HepG2 (cell line): Measurements from ENCODE around the gene HLCS. TPM values are rescaled to one million over a fixed set of nuclear protein-coding genes. Genes with fewer than 3 reads are reported as not detected.

Experiments
- ATAC-seq: fragments of 200-7000 bp; cut with Tn5 transposase; 3 replicates; pipeline ENCODE4 v1.9.1; 2020; ENCODE audit warnings: mild to moderate bottlenecking, moderate library complexity
- BruUV-seq: library from RNA; stranded (reverse); fragments of 400-500 nt; replicated peaks from 2 replicates; lab custom pipeline; 2021; lab: Mats Ljungman, UMichigan
- CTCF ChIA-PET: fragments of 300-600 bp; formaldehyde crosslinking; extraction: SDS; loops from one replicate; lab custom pipeline; 2021; ENCODE audit warnings: low total read pairs, inconsistent platforms, low intra/inter-chr PET ratio; lab: Yijun Ruan, JAX
- POLR2A ChIA-PET: fragments of 350-600 bp; sonication (Branson Sonifier 250); formaldehyde crosslinking; loops from one replicate; lab custom pipeline; 2020; ENCODE audit warnings: antibody characterized with exemption, inconsistent platforms; lab: Yijun Ruan, JAX
- DNase-seq: peaks from one replicate; pipeline ENCODE4 v3.0.0-alpha.2; 2015; ENCODE audit warnings: low spot score
- FAIRE-seq: peaks from 3 replicates; lab custom pipeline; 2011; peaks lifted over from hg19 to GRCh38; lab: Jason Lieb, UNC
- H2AFZ ChIP-seq: one replicate; pipeline ENCODE4 v1.6.1; 2011; ENCODE audit warnings: low read length, inconsistent platforms
- H3K27ac ChIP-seq: fragments of 300-600 bp; 3 replicates; pipeline ENCODE4 v1.8.0; 2011; ENCODE audit warnings: mixed run types, mild to moderate bottlenecking, mixed read lengths, low read length, inconsistent platforms; ENCODE audit not compliant: insufficient read depth; ENCODE audit errors: extremely low read length
- H3K27me3 ChIP-seq, 2 experiments: fragments of 200-600 bp in 1 of 2; 2 replicates in 1 of 2; 3 replicates in 1 of 2; pipeline versions ENCODE4 v1.6.0 to v1.8.0; 2011; ENCODE audit warnings: low read length in 2 of 2, mild to moderate bottlenecking in 2 of 2, moderate library complexity in 2 of 2, inconsistent platforms in 1 of 2; ENCODE audit not compliant: insufficient read depth in 2 of 2, control insufficient read depth in 1 of 2
- H3K36me3 ChIP-seq, 2 experiments: fragments of 200-600 bp in 1 of 2; replicated peaks in 1 of 2; 2 replicates in 1 of 2; 3 replicates in 1 of 2; pipeline versions ENCODE4 v1.5.1 to v1.8.0; 2011; ENCODE audit warnings: low read length in 2 of 2, inconsistent platforms in 1 of 2; ENCODE audit not compliant: insufficient read depth in 2 of 2, control insufficient read depth in 1 of 2
- H3K4me1 ChIP-seq: 2 replicates; pipeline ENCODE4 v1.5.1; 2012; ENCODE audit warnings: low read length, inconsistent platforms; ENCODE audit not compliant: insufficient read depth
- H3K4me2 ChIP-seq: 2 replicates; pipeline ENCODE4 v1.6.0; 2011; ENCODE audit warnings: low read depth, low read length, inconsistent platforms
- H3K4me3 ChIP-seq, 3 experiments: fragments of 200-600 bp in 1 of 3; sonication (generic), shearing (Covaris generic) in 1 of 3; replicated peaks in 1 of 3; 2 replicates each; pipeline ENCODE4 v1.5.1; 2011 to 2016; ENCODE audit warnings: low read length in 3 of 3, inconsistent platforms in 2 of 3, low read depth in 2 of 3, mild to moderate bottlenecking in 2 of 3, control low read depth in 1 of 3, mixed read lengths in 1 of 3; ENCODE audit not compliant: insufficient read depth in 1 of 3
- H3K79me2 ChIP-seq: one replicate; pipeline ENCODE4 v1.6.1; 2011; ENCODE audit warnings: low read length, inconsistent platforms; ENCODE audit not compliant: insufficient read depth
- H3K9ac ChIP-seq: 2 replicates; pipeline ENCODE4 v1.6.0; 2011; ENCODE audit warnings: mild to moderate bottlenecking, low read depth, low read length, inconsistent platforms; ENCODE audit not compliant: insufficient read depth
- H3K9me3 ChIP-seq: 2 replicates; pipeline ENCODE4 v1.5.1; 2012; ENCODE audit warnings: mild to moderate bottlenecking, low read length
- H4K20me1 ChIP-seq: 2 replicates; pipeline ENCODE4 v1.6.0; 2011; ENCODE audit warnings: inconsistent platforms, mild to moderate bottlenecking, low read length, moderate library complexity; ENCODE audit not compliant: insufficient read depth
- ATF7 ChIP-seq, 2 experiments: fragments of 450-650 bp in 1 of 2; sonication (generic) in 1 of 2; formaldehyde crosslinking in 1 of 2; IDR thresholded peaks; 2 replicates each; pipeline versions ENCODE4 v1.4.0 to v1.6.1; 2016 to 2020; ENCODE audit warnings: antibody characterized with exemption in 1 of 2, mild to moderate bottlenecking in 1 of 2, missing genetic modification reagents in 1 of 2
- CREB1 ChIP-seq, 2 experiments: fragments of 450-650 bp in 1 of 2; IDR thresholded peaks; 2 replicates each; pipeline ENCODE4 v1.6.1; 2016 to 2017; ENCODE audit warnings: control low read depth in 1 of 2, mild to moderate bottlenecking in 1 of 2, missing compliant biosample characterization in 1 of 2, missing genetic modification characterization in 1 of 2
- KAT7 ChIP-seq: IDR thresholded peaks from 2 replicates; pipeline ENCODE4 v1.6.1; 2018; ENCODE audit warnings: borderline replicate concordance, missing compliant biosample characterization
- RXRA ChIP-seq: sonication (generic); formaldehyde crosslinking; IDR thresholded peaks from 2 replicates; pipeline ENCODE4 v1.5.1; 2020; ENCODE audit warnings: missing genetic modification reagents
- SP1 ChIP-seq, 2 experiments: fragments of 450-650 bp in 1 of 2; sonication (generic) in 1 of 2; formaldehyde crosslinking in 1 of 2; IDR thresholded peaks; 2 replicates each; pipeline versions ENCODE4 v1.4.0 to v1.6.1; 2016 to 2020; ENCODE audit warnings: missing genetic modification reagents in 1 of 2
- TBX3 ChIP-seq: fragments of 450-650 bp; IDR thresholded peaks from 2 replicates; pipeline ENCODE4 v1.6.1; 2017; ENCODE audit warnings: antibody characterized with exemption, mild to moderate bottlenecking, inconsistent platforms, borderline replicate concordance
- WGBS: methylation state at CpG from one replicate; pipeline ENCODE4 v1.1.6; 2017; ENCODE audit warnings: low lambda C conversion rate; 5-methylcytosine and 5-hydroxymethylcytosine counted together
- in situ Hi-C: cut with HindIII; loops from 2 replicates; pipeline ENCODE4 v1.10.0; 2017; ENCODE audit warnings: low pct_unique_long_range_greater_than_20kb; ENCODE audit not compliant: extremely low pct_ligation_motif_present
- intact Hi-C: fragments of 100-400 bp; cut with micrococcal nuclease; formaldehyde crosslinking; loops from one replicate; pipeline ENCODE4 v1.10.0; 2022; ENCODE audit not compliant: unreplicated experiment
- polyA plus RNA-seq, 8 experiments: library from polyadenylated mRNA; depleted of rRNA in 3 of 8; stranded (reverse) in 7 of 8; unstranded in 1 of 8; fragments of >200 nt; fragmentation: Illumina TruSeq in 4 of 8; extraction: Trizol in 4 of 8; gene quantifications; 2 replicates each; pipeline versions ENCODE4 v1.2.1 to v1.2.3, GENCODE V29; 2011 to 2016; ENCODE audit warnings: low read depth in 4 of 8, missing spikeins in 1 of 8, mixed read lengths in 1 of 8; ENCODE audit not compliant: insufficient read depth in 1 of 8
- total RNA-seq, 5 experiments: library from RNA; depleted of rRNA; stranded (reverse); fragments of >200 nt; fragmentation: Illumina TruSeq; extraction: Trizol; gene quantifications; 2 replicates each; pipeline ENCODE4 v1.2.3, GENCODE V29; 2016; ENCODE audit warnings: low read depth in 1 of 5
- TF ChIP-seq, protein P1 (sequence below): sonication (generic); formaldehyde crosslinking; IDR thresholded peaks from 2 replicates; pipeline ENCODE4 v1.4.0; 2020; ENCODE audit warnings: missing genetic modification reagents, borderline replicate concordance
- TF ChIP-seq, protein P2 (sequence below): sonication (generic); formaldehyde crosslinking; IDR thresholded peaks from 2 replicates; pipeline ENCODE4 v1.4.0; 2020; ENCODE audit warnings: missing genetic modification reagents

The HLCS gene
- total and polyA plus RNA-seq, 2 of the 13 experiments (the other 11 are each of a cell fraction or from before 2014, with no cell fraction given), result 7.9 to 12.3 TPM

DNA sequence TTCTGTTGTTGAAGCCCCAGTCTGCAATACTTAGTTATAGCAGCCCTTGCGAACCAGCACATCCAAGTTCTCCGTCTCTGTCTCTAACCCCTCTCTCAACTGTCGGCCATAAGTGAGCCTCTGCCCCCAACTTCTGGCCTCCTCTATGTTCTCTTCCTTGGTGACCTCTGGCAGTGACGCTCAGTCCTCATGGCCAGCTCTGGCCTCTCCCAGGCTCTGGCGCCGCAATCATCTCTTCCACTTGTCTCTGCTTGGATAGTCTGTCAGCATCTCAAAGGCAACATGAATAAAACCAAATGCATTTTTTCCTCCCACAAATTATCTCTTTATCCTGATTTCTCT, 8.4 kb upstream of the HLCS start (continued):
- TF ChIP-seq, protein P1, sequence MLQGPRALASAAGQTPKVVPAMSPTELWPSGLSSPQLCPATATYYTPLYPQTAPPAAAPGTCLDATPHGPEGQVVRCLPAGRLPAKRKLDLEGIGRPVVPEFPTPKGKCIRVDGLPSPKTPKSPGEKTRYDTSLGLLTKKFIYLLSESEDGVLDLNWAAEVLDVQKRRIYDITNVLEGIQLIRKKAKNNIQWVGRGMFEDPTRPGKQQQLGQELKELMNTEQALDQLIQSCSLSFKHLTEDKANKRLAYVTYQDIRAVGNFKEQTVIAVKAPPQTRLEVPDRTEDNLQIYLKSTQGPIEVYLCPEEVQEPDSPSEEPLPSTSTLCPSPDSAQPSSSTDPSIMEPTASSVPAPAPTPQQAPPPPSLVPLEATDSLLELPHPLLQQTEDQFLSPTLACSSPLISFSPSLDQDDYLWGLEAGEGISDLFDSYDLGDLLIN, result no peak
- TF ChIP-seq SP1 (IDR thresholded peaks at IDR 0.05) (no peak), SP1 (CRISPR knock-in tag; IDR thresholded peaks at IDR 0.05) (no peak)
- TF ChIP-seq, all 625 proteins: peak for 0

DNA sequence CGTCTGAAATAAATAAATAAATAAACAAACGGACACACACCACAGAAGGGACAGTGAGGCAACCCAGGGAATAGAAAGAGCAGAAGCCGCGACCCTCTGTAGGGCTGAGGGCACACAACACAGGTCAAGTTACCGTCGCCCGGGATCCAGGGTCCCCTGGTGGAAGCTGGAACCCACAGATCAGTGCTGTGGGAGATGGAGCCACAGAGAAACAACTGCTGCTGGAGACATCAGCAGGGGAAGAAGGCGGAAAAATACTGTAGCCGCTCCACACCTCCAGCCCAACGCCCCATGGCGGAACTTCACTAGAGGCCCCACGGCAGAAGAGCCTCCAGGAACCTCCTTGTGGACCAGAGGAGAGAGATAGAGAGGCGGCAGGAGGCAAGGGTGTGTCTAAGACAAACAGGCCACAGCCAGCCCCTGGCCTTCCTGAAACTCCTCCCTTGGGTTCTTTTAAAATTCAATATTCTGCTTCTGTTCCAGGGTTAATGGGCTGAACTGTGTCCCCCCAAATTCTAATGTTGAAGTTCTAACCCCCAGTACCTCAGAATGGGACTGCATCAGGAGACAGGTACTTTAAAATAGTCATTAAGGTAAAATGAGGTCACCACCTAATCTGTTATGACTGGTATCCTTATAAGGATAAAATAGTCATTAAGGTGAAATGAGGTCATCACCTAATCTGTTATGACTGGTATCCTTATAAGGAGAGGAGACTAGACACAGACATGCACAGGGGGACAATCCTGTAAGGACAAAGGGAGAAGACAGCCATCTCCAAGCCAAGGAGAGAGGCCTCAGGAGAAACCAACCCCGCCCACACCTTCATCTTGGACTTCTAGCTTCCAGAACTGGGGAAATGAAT, 7.7 kb upstream of the HLCS start:
- TF ChIP-seq CREB1 (IDR thresholded peaks at IDR 0.05), result peak; percentile 46; the same call in 1 of the 2 replicates
- no peak for TF ChIP-seq CREB1 (CRISPR knock-in tag; IDR thresholded peaks at IDR 0.05)
- TF ChIP-seq TBX3, result no peak
- TF ChIP-seq RXRA (CRISPR knock-in tag), result no peak
- peak; percentile 81 for TF ChIP-seq ATF7 (IDR thresholded peaks at IDR 0.05)
- no peak for TF ChIP-seq ATF7 (CRISPR knock-in tag; IDR thresholded peaks at IDR 0.05)
- TF ChIP-seq, protein P2, sequence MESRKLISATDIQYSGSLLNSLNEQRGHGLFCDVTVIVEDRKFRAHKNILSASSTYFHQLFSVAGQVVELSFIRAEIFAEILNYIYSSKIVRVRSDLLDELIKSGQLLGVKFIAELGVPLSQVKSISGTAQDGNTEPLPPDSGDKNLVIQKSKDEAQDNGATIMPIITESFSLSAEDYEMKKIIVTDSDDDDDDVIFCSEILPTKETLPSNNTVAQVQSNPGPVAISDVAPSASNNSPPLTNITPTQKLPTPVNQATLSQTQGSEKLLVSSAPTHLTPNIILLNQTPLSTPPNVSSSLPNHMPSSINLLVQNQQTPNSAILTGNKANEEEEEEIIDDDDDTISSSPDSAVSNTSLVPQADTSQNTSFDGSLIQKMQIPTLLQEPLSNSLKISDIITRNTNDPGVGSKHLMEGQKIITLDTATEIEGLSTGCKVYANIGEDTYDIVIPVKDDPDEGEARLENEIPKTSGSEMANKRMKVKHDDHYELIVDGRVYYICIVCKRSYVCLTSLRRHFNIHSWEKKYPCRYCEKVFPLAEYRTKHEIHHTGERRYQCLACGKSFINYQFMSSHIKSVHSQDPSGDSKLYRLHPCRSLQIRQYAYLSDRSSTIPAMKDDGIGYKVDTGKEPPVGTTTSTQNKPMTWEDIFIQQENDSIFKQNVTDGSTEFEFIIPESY (CRISPR knock-in tag), result 0 out of 2 replicates have a peak, but pooled peaks have one; percentile 10
- TF ChIP-seq KAT7 (CRISPR knock-in tag), result no peak
- ATAC-seq, result no peak
- no peak for DNase-seq
- ChIA-PET POLR2A (no interaction called here), CTCF (no interaction called here)
- Histone ChIP-seq H3K27ac (no peak overlapping the region), H3K36me3 (no peaks in the 10 kb centered on the region; a peak in 1 of 5 replicates), H3K27me3 (no peaks in the 10 kb centered on the region), H4K20me1 (no peaks in the 10 kb centered on the region), H3K9me3 (no peaks in the 10 kb centered on the region), H3K4me1 (peaks cover 22% of the 10 kb centered on the region), H3K4me3 (no peak overlapping the region), H3K79me2 (no peaks in the 10 kb centered on the region), H2AFZ (no peak overlapping the region), H3K9ac (no peak overlapping the region), H3K4me2 (no peak overlapping the region)
- in situ Hi-C loops, result no loop called here
- 83% methylated on average over 14 of the region's 14 CpGs for WGBS
- FAIRE-seq, result no peak
- intact Hi-C loops, result no loop called here
- BruUV-seq, result no TSS peak
